Activated gamma-delta T cell treated with anti-CD3 and anti-CD28 coated beads, Interleukin-2, amount 50 U/mL, for 16 hours (primary cell): ENCODE results near the gene IL3RA.
"Not testable (repeated sequence)": the region's sequence is repeated elsewhere in the genome, so short reads cannot be mapped to it uniquely, and the experiment has no call there.

Source experiments
- DNase-seq: peaks from one replicate; pipeline ENCODE4 v3.0.0-alpha.2; 2020; ENCODE audit warnings: low read depth

IL3RA gene

DNA sequence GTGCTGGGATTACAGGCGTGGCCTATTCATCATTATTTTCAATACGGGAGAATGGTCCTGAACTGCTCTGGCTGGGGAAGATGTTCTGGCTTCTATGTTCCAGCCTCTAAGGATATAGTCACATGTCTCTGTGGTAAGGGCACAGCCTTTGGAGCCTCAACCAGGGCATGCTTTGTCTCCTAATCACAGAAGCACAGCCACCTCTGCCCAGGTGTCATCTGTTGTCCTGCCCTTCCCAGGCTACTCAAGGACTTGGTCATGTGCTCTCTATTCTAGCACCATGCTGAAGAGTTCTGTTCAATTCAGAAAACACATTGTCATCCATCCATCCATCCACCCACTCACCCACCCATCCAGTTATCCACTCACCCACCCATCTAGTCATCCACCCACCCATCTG is 86.6 kb downstream of the IL3RA start:
- DNase-seq, result no peak

DNA sequence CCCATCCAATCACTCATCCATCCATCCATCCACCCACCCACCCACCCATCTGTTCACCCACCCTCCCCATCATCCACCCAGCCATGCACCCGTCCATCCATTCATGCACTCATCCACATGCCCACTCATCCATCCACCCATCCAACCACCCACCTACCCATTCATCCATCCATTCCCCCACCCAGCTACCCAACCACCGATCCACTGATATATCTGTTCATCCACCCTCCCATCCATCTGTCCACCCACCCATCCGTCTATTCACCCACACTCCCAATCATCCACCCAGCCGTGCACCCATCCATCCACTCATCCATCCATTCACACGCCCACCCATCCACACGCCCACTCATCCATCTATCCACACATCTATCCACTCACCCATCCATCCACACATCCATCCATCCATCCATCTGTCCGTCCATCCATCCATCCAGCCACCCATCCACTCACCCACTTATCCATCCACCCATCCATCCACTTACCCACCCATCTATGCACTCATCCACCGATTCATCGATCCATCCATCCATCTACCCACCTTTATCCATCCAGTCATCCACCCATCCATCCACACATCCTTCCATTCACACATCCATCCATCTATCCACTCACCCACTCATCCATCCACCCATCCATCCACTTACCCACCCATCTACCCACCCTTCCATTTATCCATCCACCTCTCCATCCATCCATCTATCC is 87.7 kb downstream of the IL3RA start:
- no peak for DNase-seq

- no peak for DNase-seq
These were observed 88.8 kb downstream of the IL3RA start for GRCh38 chrX:1425381-1425780.

- not testable (repeated sequence) for DNase-seq
These were observed 89.7 kb downstream of the IL3RA start for GRCh38 chrX:1426321-1426720.

- DNase-seq, result no peak
These were observed 91.2 kb downstream of the IL3RA start for GRCh38 chrX:1427756-1428155.

- DNase-seq, result no peak
These were observed 93.9 kb downstream of the IL3RA start for GRCh38 chrX:1430451-1430850.
